CD4-positive, alpha-beta T cell treated with Interferon gamma for 1 hour (primary cell): Measurements from ENCODE around the gene KLK3.
A peak's percentile ranks its signal among the peaks of the same experiment; 100 is the strongest.

Source experiments
- DNase-seq: peaks from one replicate; pipeline ENCODE4 v3.0.0-alpha.2; 2020

The KLK3 gene

GRCh38 chr19:50832666-50833065 lies 22.0 kb upstream of the KLK3 start:
- no peak for DNase-seq

- no peak for DNase-seq
Observed at GRCh38 chr19:50833117-50833801, 21.5 kb upstream of the KLK3 start, which contains the start of gene KLK15. Gene KLK15, minus strand, starts transcription at chr19:50833574. Its CDS starts 2,082 bp downstream, at chr19:50831492.

- DNase-seq: no peak
Observed at GRCh38 chr19:50833802-50834167, 20.9 kb upstream of the KLK3 start.

GRCh38 chr19:50835103-50835784 lies 19.5 kb upstream of the KLK3 start:
- no peak for DNase-seq

- DNase-seq: peak; percentile 52
Observed at GRCh38 chr19:50835785-50836542, 18.8 kb upstream of the KLK3 start.

GRCh38 chr19:50836543-50837195 lies 18.0 kb upstream of the KLK3 start:
- no peak for DNase-seq

GRCh38 chr19:50837300-50837699 lies 17.4 kb upstream of the KLK3 start:
- DNase-seq: no peak

GRCh38 chr19:50838239-50838638 lies 16.5 kb upstream of the KLK3 start:
- no peak for DNase-seq

- no peak for DNase-seq
Observed at GRCh38 chr19:50839712-50840655, 14.7 kb upstream of the KLK3 start.

GRCh38 chr19:50842130-50842529 lies 12.6 kb upstream of the KLK3 start:
- no peak for DNase-seq

GRCh38 chr19:50843205-50843604 lies 11.5 kb upstream of the KLK3 start:
- no peak for DNase-seq

- DNase-seq: no peak
Observed at GRCh38 chr19:50843701-50844221, 11.0 kb upstream of the KLK3 start.

- no peak for DNase-seq
Observed at GRCh38 chr19:50844296-50844935, 10.3 kb upstream of the KLK3 start.

- no peak for DNase-seq
Observed at GRCh38 chr19:50850738-50851137, 4.0 kb upstream of the KLK3 start.

- DNase-seq: no peak
Observed at GRCh38 chr19:50851620-50852019, 3.1 kb upstream of the KLK3 start.

GRCh38 chr19:50857366-50857765 lies 2.7 kb downstream of the KLK3 start:
- DNase-seq: no peak

- no peak for DNase-seq
Observed at GRCh38 chr19:50858886-50859285, 4.2 kb downstream of the KLK3 start.

- no peak for DNase-seq
Observed at GRCh38 chr19:50859849-50860248, 5.1 kb downstream of the KLK3 start.

- no peak for DNase-seq
Observed at GRCh38 chr19:50861010-50861409, 6.3 kb downstream of the KLK3 start.

GRCh38 chr19:50861496-50862286 lies 7.0 kb downstream of the KLK3 start:
- no peak for DNase-seq

- no peak for DNase-seq
Observed at GRCh38 chr19:50869479-50869878, 14.8 kb downstream of the KLK3 start.
